IPS-18a (cell line): ENCODE measurements around the gene TFCP2.

Experiments used
- H3K27ac ChIP-seq: one replicate; pipeline ENCODE4 v1.5.1; 2013; ENCODE audit warnings: low read length
- H3K27me3 ChIP-seq: one replicate; pipeline ENCODE4 v1.6.1; 2013; ENCODE audit warnings: mild to moderate bottlenecking, low read length; ENCODE audit not compliant: control insufficient read depth, insufficient read depth
- H3K36me3 ChIP-seq: one replicate; pipeline ENCODE4 v1.6.1; 2013; ENCODE audit warnings: low read depth, low read length; ENCODE audit not compliant: control insufficient read depth
- H3K4me1 ChIP-seq: one replicate; pipeline ENCODE4 v1.6.1; 2013; ENCODE audit warnings: low read depth, low read length; ENCODE audit not compliant: control insufficient read depth
- H3K4me3 ChIP-seq: one replicate; pipeline ENCODE4 v1.5.1; 2013; ENCODE audit warnings: low read length
- H3K9ac ChIP-seq: one replicate; pipeline ENCODE4 v1.6.1; 2013; ENCODE audit warnings: mild to moderate bottlenecking, low read length, moderate library complexity
- H3K9me3 ChIP-seq: one replicate; pipeline ENCODE4 v1.6.1; 2013; ENCODE audit warnings: low read depth, low read length; ENCODE audit not compliant: control insufficient read depth

TFCP2 gene

DNA sequence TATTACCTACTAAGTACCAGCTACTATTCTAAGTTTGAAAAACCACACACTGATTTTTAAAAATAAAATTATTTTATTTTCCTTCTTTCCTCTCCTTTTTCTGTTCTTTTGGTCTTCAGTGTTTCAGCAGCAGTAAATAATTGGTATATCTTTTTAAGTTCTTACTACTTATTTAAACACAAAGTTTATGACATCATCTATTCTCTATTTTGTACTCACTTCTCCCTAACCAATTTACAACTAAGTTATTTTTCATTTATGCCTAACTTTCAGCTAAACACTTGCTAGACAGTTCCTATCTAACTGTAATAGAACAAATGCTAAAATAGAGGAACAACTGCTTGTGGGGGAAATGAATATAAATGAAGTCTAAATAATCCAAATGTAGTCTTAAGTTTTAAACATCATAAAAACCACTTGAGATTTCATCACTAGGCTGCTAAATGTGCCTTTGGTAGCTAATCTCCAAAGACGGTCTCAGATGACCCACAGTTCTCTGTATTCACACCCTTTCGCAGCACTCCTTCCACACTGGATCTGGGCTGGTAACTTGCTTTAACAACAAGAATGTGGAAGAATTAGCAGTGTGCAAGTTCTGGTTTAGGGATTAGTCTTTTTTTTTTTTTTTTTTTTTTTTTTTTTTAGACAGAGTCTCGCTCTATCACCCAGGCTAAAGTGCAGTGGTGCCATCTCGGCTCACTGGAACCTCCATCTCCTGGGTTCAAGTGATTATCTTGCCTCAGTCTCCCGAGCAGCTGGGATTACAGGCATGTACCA lies 41.0 kb downstream of the TFCP2 start:
- no peak overlapping the region for H3K27ac ChIP-seq
- no peaks in the 10 kb centered on the region for H3K4me1 ChIP-seq
- H3K4me3 ChIP-seq: no peak overlapping the region

DNA sequence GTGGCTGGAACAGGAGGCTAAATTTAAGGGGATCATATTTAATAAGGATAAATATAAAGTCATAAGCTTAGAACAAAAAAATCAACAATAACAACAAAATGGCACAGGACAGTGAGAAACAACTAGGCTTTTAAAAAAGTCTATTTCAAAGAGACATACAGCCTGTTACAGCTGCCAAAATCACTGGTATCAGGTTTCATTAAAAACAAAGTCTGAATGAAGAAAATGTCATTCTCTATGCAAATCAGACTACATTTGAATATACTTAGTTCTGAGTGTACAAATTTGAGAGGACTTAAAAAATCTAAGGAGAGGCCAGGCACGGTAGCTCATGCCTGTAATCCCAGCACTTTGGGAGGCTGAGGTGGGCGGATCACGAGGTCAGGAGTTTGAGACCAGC lies 44.0 kb downstream of the TFCP2 start:
- Histone ChIP-seq H3K4me3 (no peak overlapping the region), H3K4me1 (no peaks in the 10 kb centered on the region), H3K27ac (no peak overlapping the region), H3K9ac (no peak overlapping the region), H3K9me3 (no peaks in the 10 kb centered on the region), H3K36me3 (peaks cover 8% of the 10 kb centered on the region), H3K27me3 (no peaks in the 10 kb centered on the region)

More for the DNA sequence above, 41.0 kb downstream of the TFCP2 start:
- Histone ChIP-seq H3K27me3 (no peaks in the 10 kb centered on the region), H3K36me3 (peaks cover under 1% of the 10 kb centered on the region), H3K9me3 (no peaks in the 10 kb centered on the region), H3K9ac (no peak overlapping the region)

DNA sequence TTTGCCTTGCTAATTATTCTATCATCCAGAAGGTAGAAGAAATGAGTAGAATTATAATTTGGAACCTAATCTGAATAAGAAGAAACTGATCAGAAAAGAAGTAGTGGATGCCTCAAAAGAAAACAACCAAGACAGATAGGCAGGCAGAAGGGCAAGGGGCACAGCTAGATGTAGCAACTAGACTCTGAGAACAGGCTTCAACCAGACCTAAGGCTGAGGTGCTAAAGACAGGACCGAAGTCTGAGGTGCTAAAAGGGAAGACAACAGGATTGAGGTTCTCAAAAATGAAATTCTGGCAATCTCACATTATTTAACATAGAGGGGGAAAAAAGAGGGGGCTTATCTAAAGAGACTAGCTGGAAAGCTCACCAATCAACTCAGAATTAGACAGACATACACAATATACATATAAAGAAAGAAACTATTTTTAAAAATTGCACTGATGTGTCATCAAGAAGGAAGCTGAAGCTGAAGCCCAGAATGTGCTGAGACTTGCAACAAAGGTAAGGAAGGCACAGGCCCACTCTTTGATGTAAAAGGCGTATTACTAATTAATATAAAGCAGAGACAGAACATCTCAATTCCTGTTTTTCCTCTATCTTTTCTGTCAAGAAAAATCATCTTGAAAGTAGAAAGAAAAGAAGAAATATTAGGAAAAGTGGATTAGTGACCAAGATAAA lies 45.7 kb downstream of the TFCP2 start:
- Histone ChIP-seq H3K4me1 (no peaks in the 10 kb centered on the region), H3K27ac (no peak overlapping the region), H3K4me3 (no peak overlapping the region), H3K9me3 (no peaks in the 10 kb centered on the region), H3K27me3 (no peaks in the 10 kb centered on the region), H3K36me3 (peaks cover 12% of the 10 kb centered on the region), H3K9ac (no peak overlapping the region)

DNA sequence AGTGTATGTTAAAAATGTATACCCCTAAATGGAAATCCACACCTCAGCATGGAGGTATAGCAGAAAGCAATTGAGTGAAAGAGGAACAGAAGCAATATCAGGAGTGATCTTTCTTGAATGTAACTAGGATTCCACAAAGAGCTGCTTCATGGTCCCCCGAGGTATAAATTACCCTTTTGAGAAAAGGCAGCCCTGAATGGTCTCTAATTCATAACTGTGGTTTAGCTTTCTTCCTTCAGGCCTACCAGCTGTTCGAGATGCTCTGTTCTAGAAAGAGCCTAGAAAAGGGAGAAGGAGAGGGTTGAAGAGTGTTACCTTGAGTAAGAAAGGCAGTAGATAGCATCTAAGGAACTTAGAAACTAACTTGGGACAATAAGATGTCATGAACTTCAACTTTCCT lies 46.6 kb downstream of the TFCP2 start:
- peaks cover 12% of the 10 kb centered on the region for H3K36me3 ChIP-seq
- no peak overlapping the region for H3K4me3 ChIP-seq
- no peaks in the 10 kb centered on the region for H3K27me3 ChIP-seq
- H3K27ac ChIP-seq: no peak overlapping the region
- H3K9me3 ChIP-seq: no peaks in the 10 kb centered on the region
- no peaks in the 10 kb centered on the region for H3K4me1 ChIP-seq
- no peak overlapping the region for H3K9ac ChIP-seq

DNA sequence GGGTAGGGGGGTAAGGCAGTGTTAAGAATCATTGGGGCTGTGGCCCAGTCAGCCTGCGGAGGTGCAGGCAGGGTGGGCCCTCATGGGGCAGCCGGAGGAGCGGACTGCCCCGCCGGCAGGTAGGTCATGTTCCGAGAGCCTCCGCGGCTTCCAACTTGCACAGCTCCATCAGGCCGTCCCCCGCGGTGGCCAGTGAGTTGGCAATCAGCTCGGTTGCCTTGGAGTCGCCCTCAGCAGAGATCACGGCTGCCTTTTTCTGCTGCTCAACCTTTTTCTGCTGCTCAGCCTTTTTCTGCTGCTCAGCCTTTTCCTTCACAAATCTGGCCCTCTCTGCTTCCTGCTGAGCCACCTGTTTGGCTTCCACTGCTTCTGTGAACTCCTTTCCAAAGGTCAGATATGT lies 48.4 kb downstream of the TFCP2 start:
- no peaks in the 10 kb centered on the region for H3K9me3 ChIP-seq
- H3K27me3 ChIP-seq: no peaks in the 10 kb centered on the region
- H3K4me1 ChIP-seq: no peaks in the 10 kb centered on the region
- no peak overlapping the region for H3K9ac ChIP-seq
- H3K36me3 ChIP-seq: peaks cover 12% of the 10 kb centered on the region
- H3K4me3 ChIP-seq: no peak overlapping the region
- H3K27ac ChIP-seq: no peak overlapping the region

DNA sequence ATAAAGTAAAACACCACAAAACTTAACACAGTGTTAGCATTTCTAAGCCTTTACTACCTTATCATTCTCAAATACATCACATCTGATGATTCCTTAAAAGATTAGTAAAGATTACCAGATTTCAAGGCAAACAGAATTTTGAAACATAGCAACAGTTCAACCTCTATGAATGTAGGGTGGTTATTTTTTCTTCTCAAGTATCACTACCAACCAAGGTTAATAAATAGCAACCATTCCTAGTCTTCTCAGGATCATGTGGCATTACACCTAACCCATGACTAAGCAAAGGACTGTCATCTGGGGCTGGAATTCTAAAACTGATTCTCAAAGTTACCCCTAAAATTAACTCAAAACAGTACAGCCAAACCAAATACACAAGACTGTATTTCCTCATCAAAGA lies 50.1 kb downstream of the TFCP2 start:
- Histone ChIP-seq H3K4me1 (no peaks in the 10 kb centered on the region), H3K27ac (no peak overlapping the region), H3K9ac (no peak overlapping the region), H3K36me3 (peaks cover 17% of the 10 kb centered on the region), H3K9me3 (no peaks in the 10 kb centered on the region), H3K4me3 (no peak overlapping the region), H3K27me3 (no peaks in the 10 kb centered on the region)

DNA sequence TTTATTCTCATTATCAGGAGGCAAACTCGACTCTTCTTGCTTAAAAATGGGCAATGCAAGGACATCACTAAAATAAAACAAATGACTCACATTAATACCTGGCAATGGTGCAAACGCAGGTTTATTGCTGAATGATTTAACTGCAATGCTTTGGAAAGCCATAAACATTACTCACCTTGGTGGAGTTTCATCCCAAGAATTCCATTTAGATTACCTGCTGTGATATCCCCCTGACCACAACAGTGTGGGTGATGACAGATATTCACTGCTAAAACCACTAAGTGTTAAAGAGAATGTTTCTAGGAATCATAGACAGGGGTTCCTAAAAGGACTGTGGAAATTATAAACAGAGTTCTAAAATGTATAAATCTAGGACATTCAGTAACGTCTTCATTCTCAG lies 54.2 kb downstream of the TFCP2 start:
- Histone ChIP-seq H3K27ac (no peak overlapping the region), H3K36me3 (peaks cover 30% of the 10 kb centered on the region), H3K27me3 (no peaks in the 10 kb centered on the region), H3K9ac (no peak overlapping the region), H3K4me1 (no peaks in the 10 kb centered on the region), H3K4me3 (no peak overlapping the region), H3K9me3 (no peaks in the 10 kb centered on the region)

DNA sequence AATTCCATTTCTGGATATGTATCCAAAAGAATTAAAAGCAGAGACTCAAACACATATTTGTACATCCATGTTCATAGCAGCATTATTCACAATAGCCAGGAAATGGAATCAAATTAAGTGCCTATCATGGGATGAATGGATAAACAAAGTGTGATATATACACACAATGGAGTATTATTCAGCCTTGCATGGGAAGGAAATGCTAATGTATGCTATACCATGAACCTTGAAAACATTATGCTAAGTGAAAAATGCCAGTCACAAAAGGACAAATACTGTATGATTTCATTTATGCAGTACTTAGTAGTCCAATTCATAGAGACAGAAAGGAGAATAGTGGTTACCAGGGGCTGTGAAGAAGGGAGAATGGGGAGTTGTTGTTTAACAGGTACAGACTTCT lies 57.4 kb downstream of the TFCP2 start:
- Histone ChIP-seq H3K27me3 (no peaks in the 10 kb centered on the region), H3K27ac (no peak overlapping the region), H3K4me3 (no peak overlapping the region), H3K36me3 (peaks cover 41% of the 10 kb centered on the region), H3K9me3 (no peaks in the 10 kb centered on the region), H3K4me1 (no peaks in the 10 kb centered on the region), H3K9ac (no peak overlapping the region)

DNA sequence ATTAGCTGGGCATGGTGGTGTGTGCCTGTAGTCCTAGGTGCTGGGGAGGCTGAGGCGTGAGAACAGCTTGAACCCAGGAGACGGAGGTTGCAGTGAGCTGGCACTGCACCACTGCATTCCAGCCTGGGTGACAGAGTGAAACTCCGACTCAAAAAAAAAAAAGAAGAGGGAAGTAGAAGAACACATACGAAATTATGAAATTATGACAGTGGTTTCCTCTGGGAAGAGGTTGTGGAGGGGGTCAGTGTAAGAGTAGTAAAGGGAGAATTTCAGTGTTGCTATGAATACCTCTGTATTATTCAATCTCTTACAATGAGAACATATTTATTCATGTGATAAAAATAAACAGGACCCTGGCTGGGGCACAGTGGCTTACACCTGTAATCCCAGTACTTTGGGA lies 64.8 kb downstream of the TFCP2 start:
- Histone ChIP-seq H3K9ac (no peak overlapping the region), H3K9me3 (no peaks in the 10 kb centered on the region), H3K36me3 (peaks cover 63% of the 10 kb centered on the region), H3K27me3 (no peaks in the 10 kb centered on the region), H3K4me1 (no peaks in the 10 kb centered on the region), H3K27ac (no peak overlapping the region), H3K4me3 (no peak overlapping the region)

DNA sequence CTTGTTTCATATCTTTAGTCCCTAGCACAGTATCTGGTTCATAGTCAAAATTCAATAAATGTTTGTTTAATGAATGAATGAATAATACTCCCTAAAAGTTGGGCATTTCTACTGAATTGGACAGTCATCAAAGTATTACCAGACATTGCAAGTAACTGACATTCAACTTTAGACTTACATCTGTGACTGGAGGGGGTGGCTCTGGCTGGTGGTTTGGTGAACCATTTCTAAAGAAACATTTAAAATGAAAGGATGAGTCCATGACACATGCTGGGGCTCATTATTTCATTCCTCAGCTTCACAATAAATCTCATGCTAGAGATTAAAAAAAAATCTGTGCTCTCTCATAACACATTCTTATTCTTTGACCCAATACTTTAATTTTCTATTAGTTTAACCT lies 69.0 kb downstream of the TFCP2 start:
- H3K9me3 ChIP-seq: no peaks in the 10 kb centered on the region
- no peaks in the 10 kb centered on the region for H3K27me3 ChIP-seq
- H3K27ac ChIP-seq: no peak overlapping the region
- H3K4me3 ChIP-seq: no peak overlapping the region
- peaks cover 82% of the 10 kb centered on the region for H3K36me3 ChIP-seq
- no peak overlapping the region for H3K9ac ChIP-seq
- H3K4me1 ChIP-seq: no peaks in the 10 kb centered on the region

DNA sequence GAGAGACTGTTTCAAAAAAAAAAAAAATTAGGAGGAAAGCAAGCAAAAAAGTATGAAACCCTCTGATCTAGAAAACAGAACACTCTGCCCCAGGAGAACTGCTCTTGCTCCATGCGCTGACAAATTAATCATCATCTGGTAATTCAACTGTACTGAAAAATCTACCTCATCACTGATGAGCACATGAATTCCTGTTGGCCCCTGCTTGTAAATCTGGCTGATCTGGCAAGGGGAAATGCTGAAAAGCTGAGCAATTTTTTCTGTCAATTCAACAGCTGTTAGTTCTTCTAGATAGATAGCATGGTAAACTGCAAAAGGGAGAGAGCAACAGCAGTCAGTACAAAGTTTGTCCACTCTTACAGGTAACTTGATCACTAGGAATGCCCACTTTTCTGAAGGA lies 74.3 kb downstream of the TFCP2 start:
- Histone ChIP-seq H3K27ac (no peak overlapping the region), H3K4me1 (no peaks in the 10 kb centered on the region), H3K27me3 (no peaks in the 10 kb centered on the region), H3K9me3 (no peaks in the 10 kb centered on the region), H3K9ac (no peak overlapping the region), H3K4me3 (no peak overlapping the region), H3K36me3 (peaks cover 83% of the 10 kb centered on the region)

DNA sequence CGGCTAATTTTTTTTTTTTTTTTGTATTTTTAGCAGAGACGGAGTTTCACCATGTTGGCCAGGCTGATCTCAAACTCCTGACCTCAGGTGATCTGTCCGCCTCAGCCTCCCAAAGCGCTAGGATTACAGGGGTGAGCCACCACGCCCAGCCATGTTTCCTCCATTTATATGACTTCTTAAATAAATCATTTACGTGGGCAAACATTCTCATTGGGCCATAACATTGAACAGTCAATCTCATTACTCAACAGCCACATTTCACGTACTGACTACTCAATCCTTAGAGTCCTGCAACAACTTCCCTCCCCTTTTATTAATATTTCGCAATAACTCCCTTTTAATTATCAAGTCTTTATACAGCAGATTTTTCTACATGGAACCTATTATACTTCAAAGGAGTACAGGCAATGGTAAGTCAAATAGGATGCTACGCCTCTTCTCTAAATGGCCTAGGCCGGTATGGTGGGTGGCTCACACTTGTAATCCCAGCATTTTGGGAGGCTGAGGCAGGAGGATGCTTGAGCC lies 82.2 kb downstream of the TFCP2 start:
- Histone ChIP-seq H3K27ac (no peak overlapping the region), H3K27me3 (no peaks in the 10 kb centered on the region), H3K9me3 (no peaks in the 10 kb centered on the region), H3K4me3 (no peak overlapping the region), H3K9ac (no peak overlapping the region), H3K36me3 (peaks cover 19% of the 10 kb centered on the region), H3K4me1 (no peaks in the 10 kb centered on the region)
